H1 (cell line): ENCODE results near the gene CACNA1D. TPM values are rescaled to one million over a fixed set of nuclear protein-coding genes. Genes with fewer than 3 reads are reported as not detected.

Experiments used
- CTCF ChIA-PET: fragments of 300-600 bp; sonication (Branson Sonifier 250); formaldehyde crosslinking; loops from one replicate; lab custom pipeline; 2021; ENCODE audit not compliant: partially characterized antibody; lab: Charles Lee
- POLR2A ChIA-PET: fragments of 300-600 bp; sonication (Branson Sonifier 250); formaldehyde crosslinking; loops from one replicate; lab custom pipeline; 2021; ENCODE audit warnings: inconsistent platforms; ENCODE audit not compliant: partially characterized antibody; lab: Charles Lee
- DNase-seq, 2 experiments: peaks; one replicate each; pipeline versions ENCODE4 v3.0.0 to v3.0.0-alpha.2; 2010 to 2022; ENCODE audit warnings: low spot score in 2 of 2, low read depth in 1 of 2, mixed read lengths in 1 of 2
- FAIRE-seq: peaks from 2 replicates; lab custom pipeline; 2011; peaks lifted over from hg19 to GRCh38; lab: Jason Lieb, UNC
- H2AFZ ChIP-seq: 2 replicates; pipeline ENCODE4 v1.8.1; 2012; ENCODE audit warnings: low read length, inconsistent platforms
- H2AK5ac ChIP-seq: 2 replicates; pipeline ENCODE4 v1.6.1; 2013; ENCODE audit warnings: low read depth, low read length
- H2BK120ac ChIP-seq: replicated peaks from 2 replicates; pipeline ENCODE3; 2013; ENCODE audit warnings: low read depth, low read length, inconsistent platforms
- H2BK12ac ChIP-seq: 2 replicates; pipeline ENCODE4 v1.6.1; 2013; ENCODE audit warnings: low read depth, low read length
- H2BK15ac ChIP-seq: 2 replicates; pipeline ENCODE4 v1.6.1; 2013; ENCODE audit warnings: low read length
- H2BK20ac ChIP-seq: 2 replicates; pipeline ENCODE4 v1.6.1; 2013; ENCODE audit warnings: low read length
- H2BK5ac ChIP-seq: 2 replicates; pipeline ENCODE4 v1.6.1; 2013; ENCODE audit warnings: low read depth, low read length
- H3K14ac ChIP-seq: 2 replicates; pipeline ENCODE4 v1.6.1; 2013; ENCODE audit warnings: inconsistent platforms; ENCODE audit not compliant: insufficient read length
- H3K18ac ChIP-seq: 2 replicates; pipeline ENCODE4 v1.6.1; 2013; ENCODE audit warnings: low read length; ENCODE audit errors: extremely low read depth
- H3K23ac ChIP-seq: 2 replicates; pipeline ENCODE4 v1.6.1; 2013; ENCODE audit warnings: inconsistent platforms; ENCODE audit not compliant: insufficient read length
- H3K23me2 ChIP-seq: 2 replicates; pipeline ENCODE4 v1.6.1; 2013; ENCODE audit warnings: low read depth, low read length
- H3K27ac ChIP-seq: 2 replicates; pipeline ENCODE4 v1.6.1; 2011; ENCODE audit warnings: low read depth, low read length, inconsistent platforms
- H3K27me3 ChIP-seq, 4 experiments: replicated peaks in 1 of 4; 1 replicate in 1 of 4; 2 replicates in 3 of 4; pipeline versions ENCODE4 v1.6.1 to v1.8.1; 2011 to 2013; ENCODE audit warnings: low read length in 3 of 4, mild to moderate bottlenecking in 3 of 4, inconsistent platforms in 2 of 4, mixed read lengths in 2 of 4, moderate library complexity in 1 of 4; ENCODE audit not compliant: control insufficient read depth in 3 of 4, insufficient read depth in 3 of 4; ENCODE audit errors: extremely low read depth in 1 of 4
- H3K36me3 ChIP-seq, 4 experiments: 2 replicates each; pipeline versions ENCODE4 v1.6.1 to v1.8.1; 2011 to 2013; ENCODE audit warnings: mild to moderate bottlenecking in 4 of 4, low read length in 3 of 4, moderate library complexity in 2 of 4, control low read depth in 1 of 4, inconsistent platforms in 1 of 4; ENCODE audit not compliant: insufficient read depth in 4 of 4, control insufficient read depth in 2 of 4
- H3K4ac ChIP-seq: replicated peaks from 2 replicates; pipeline ENCODE3; 2013; ENCODE audit warnings: low read length, low read depth, mixed read lengths, inconsistent platforms; ENCODE audit not compliant: insufficient read length
- H3K4me1 ChIP-seq, 4 experiments: replicated peaks in 1 of 4; 1 replicate in 1 of 4; 2 replicates in 3 of 4; pipeline versions ENCODE4 v1.6.1 to v1.8.1; 2011 to 2013; ENCODE audit warnings: low read length in 3 of 4, inconsistent platforms in 2 of 4, mixed read lengths in 1 of 4; ENCODE audit not compliant: insufficient read depth in 4 of 4, control insufficient read depth in 3 of 4
- H3K4me2 ChIP-seq, 2 experiments: 2 replicates each; pipeline versions ENCODE4 v1.6.1 to v1.8.1; 2011 to 2013; ENCODE audit warnings: low read depth in 2 of 2, low read length in 2 of 2, control low read depth in 1 of 2, inconsistent platforms in 1 of 2, mild to moderate bottlenecking in 1 of 2; ENCODE audit not compliant: insufficient read depth in 1 of 2
- H3K4me3 ChIP-seq, 4 experiments: fragments of 200-600, 300-600 bp in 1 of 4; sonication (generic), shearing (Covaris generic), sonication (Bioruptor Twin) in 1 of 4; 2 replicates each; pipeline versions ENCODE4 v1.5.1 to v1.8.1; 2011 to 2016; ENCODE audit warnings: low read length in 4 of 4, low read depth in 3 of 4, control low read depth in 2 of 4, inconsistent platforms in 2 of 4, mild to moderate bottlenecking in 2 of 4, mixed read lengths in 1 of 4, moderate library complexity in 1 of 4; ENCODE audit not compliant: insufficient read depth in 2 of 4; ENCODE audit errors: extremely low read depth in 1 of 4
- H3K56ac ChIP-seq: replicated peaks from 2 replicates; pipeline ENCODE3; 2013; ENCODE audit warnings: low read depth, mild to moderate bottlenecking, mixed read lengths, low read length, inconsistent platforms; ENCODE audit not compliant: insufficient read length
- H3K79me1 ChIP-seq: 2 replicates; pipeline ENCODE4 v1.6.1; 2013; ENCODE audit warnings: low read depth, low read length, control low read depth
- H3K79me2 ChIP-seq, 2 experiments: 2 replicates each; pipeline versions ENCODE4 v1.6.1 to v1.8.1; 2012 to 2013; ENCODE audit warnings: low read length in 2 of 2, mild to moderate bottlenecking in 2 of 2, inconsistent platforms in 1 of 2; ENCODE audit not compliant: insufficient read depth in 2 of 2, control insufficient read depth in 1 of 2
- H3K9ac ChIP-seq, 4 experiments: replicated peaks in 1 of 4; 1 replicate in 1 of 4; 2 replicates in 3 of 4; pipeline versions ENCODE4 v1.6.1 to v1.8.1; 2011 to 2013; ENCODE audit warnings: low read depth in 3 of 4, low read length in 3 of 4, control low read depth in 2 of 4, mild to moderate bottlenecking in 2 of 4, moderate library complexity in 2 of 4, inconsistent platforms in 1 of 4; ENCODE audit errors: extremely low read depth in 1 of 4
- H3K9me3 ChIP-seq, 2 experiments: 2 replicates each; pipeline versions ENCODE4 v1.6.1 to v1.8.1; 2012 to 2013; ENCODE audit warnings: mild to moderate bottlenecking in 2 of 2, moderate library complexity in 2 of 2, control low read depth in 1 of 2, inconsistent platforms in 1 of 2, low read depth in 1 of 2, low read length in 1 of 2, mixed read lengths in 1 of 2; ENCODE audit not compliant: insufficient read depth in 2 of 2
- H4K20me1 ChIP-seq, 2 experiments: replicated peaks in 1 of 2; 2 replicates each; pipeline versions ENCODE3 to v1.8.1; 2011 to 2013; ENCODE audit warnings: inconsistent platforms in 2 of 2, low read length in 2 of 2, mild to moderate bottlenecking in 1 of 2; ENCODE audit not compliant: insufficient read depth in 2 of 2, control insufficient read depth in 1 of 2
- H4K5ac ChIP-seq: 2 replicates; pipeline ENCODE4 v1.6.1; 2013; ENCODE audit warnings: low read length, low read depth, mixed read lengths, inconsistent platforms; ENCODE audit not compliant: insufficient read length
- H4K8ac ChIP-seq: 2 replicates; pipeline ENCODE4 v1.8.0; 2013; ENCODE audit warnings: mild to moderate bottlenecking, moderate library complexity, low read length, inconsistent platforms; ENCODE audit not compliant: insufficient read depth; ENCODE audit errors: extremely low read depth
- H4K91ac ChIP-seq: replicated peaks from 2 replicates; pipeline ENCODE3; 2013; ENCODE audit warnings: low read length, mixed read lengths, inconsistent platforms; ENCODE audit not compliant: insufficient read length
- CEBPB ChIP-seq: IDR thresholded peaks from 2 replicates; pipeline ENCODE4 v1.6.1; 2012; ENCODE audit warnings: low read depth, low read length
- EGR1 ChIP-seq: IDR thresholded peaks from 2 replicates; pipeline ENCODE4 v1.6.1; 2011; ENCODE audit warnings: low read depth, low read length, borderline replicate concordance
- WGBS, 2 experiments: shearing (Covaris generic) in 1 of 2; methylation state at CpG; one replicate each; pipeline versions ENCODE4 v1.1.6 to v1.1.7; 2013 to 2015; ENCODE audit warnings: low lambda C conversion rate in 2 of 2, mixed read lengths in 2 of 2, inconsistent platforms in 1 of 2, low coverage in 1 of 2, missing lambda C conversion rate in 1 of 2; ENCODE audit not compliant: insufficient replicate concordance in 2 of 2, insufficient coverage in 1 of 2, insufficient read length in 1 of 2; ENCODE audit errors: extremely low coverage in 1 of 2, missing lambda C conversion rate in 1 of 2; 5-methylcytosine and 5-hydroxymethylcytosine counted together
- polyA plus RNA-seq, 7 experiments: library from polyadenylated mRNA; depleted of rRNA in 3 of 7; stranded (reverse) in 5 of 7; unstranded in 2 of 7; fragments of >200 nt in 5 of 7; fragments of 200-250 nt in 2 of 7; gene quantifications; 1 replicate in 5 of 7; 2 replicates in 1 of 7; 4 replicates in 1 of 7; pipeline versions ENCODE4 v1.2.1 to v1.2.3, GENCODE V29; 2011 to 2013; ENCODE audit warnings: missing spikeins in 2 of 7, mixed read lengths in 2 of 7
- total RNA-seq: library from RNA; stranded (reverse); fragmentation: NEBNext Ultra II Directional; extraction: Animal tissue kit (Norgen Biotek cat#: 25700); gene quantifications from 2 replicates; pipeline ENCODE4 v1.2.1, GENCODE V29; 2021

CACNA1D gene
- total and polyA plus RNA-seq, 2 of the 8 experiments (the other 6 are each of a cell fraction or from before 2014, with no cell fraction given) = 2.0 to 2.9 TPM

- no peak overlapping the region for H4K8ac ChIP-seq
- no peaks in the 10 kb centered on the region for H3K27me3 ChIP-seq
- no peak overlapping the region for H2BK5ac ChIP-seq
- no peak for DNase-seq
- no peak overlapping the region for H2BK120ac ChIP-seq
- H4K20me1 ChIP-seq = no peaks in the 10 kb centered on the region
- no peak overlapping the region for H3K9ac ChIP-seq
- no peak overlapping the region for H2AK5ac ChIP-seq
- H3K27ac ChIP-seq = no peak overlapping the region
- CTCF ChIA-PET = interaction anchor here (1.9 kb wide), 1 partner anchor 16 kb away, joined by 5 read pairs; no protein-coding TSS in a partner anchor
- TF ChIP-seq EGR1 (no peak), CEBPB (peak; percentile 34; the same call in 1 of the 2 replicates)
- TF ChIP-seq, all 59 proteins: peak for 1
- no peak overlapping the region for H3K23ac ChIP-seq
- no peak overlapping the region for H3K18ac ChIP-seq
- H3K4me3 ChIP-seq = no peak overlapping the region
- no peak overlapping the region for H3K56ac ChIP-seq
- H3K9me3 ChIP-seq = no peaks in the 10 kb centered on the region
- no peak overlapping the region for H2AFZ ChIP-seq
- H3K4me1 ChIP-seq = 0 out of 7 replicates have a peak, but pooled peaks cover 0 to 2% (median 0%) of the 10 kb centered on the region in 4 experiments
- no peaks in the 10 kb centered on the region for H3K36me3 ChIP-seq
- no peaks in the 10 kb centered on the region for H3K79me2 ChIP-seq
- FAIRE-seq = no peak
- POLR2A ChIA-PET = no interaction called here
- no peaks in the 10 kb centered on the region for H3K23me2 ChIP-seq
- H3K4ac ChIP-seq = no peak overlapping the region
- no peak overlapping the region for H4K91ac ChIP-seq
- no peak overlapping the region for H3K14ac ChIP-seq
- no peak overlapping the region for H2BK12ac ChIP-seq
- H4K5ac ChIP-seq = no peak overlapping the region
- H2BK20ac ChIP-seq = no peak overlapping the region
- H2BK15ac ChIP-seq = no peak overlapping the region
- 84% methylated on average over 6 of the region's 6 CpGs; no CpG with 5 or more reads in 1 of the 2 experiments for WGBS, 2 experiments
- no peak overlapping the region for H3K4me2 ChIP-seq
- no peaks in the 10 kb centered on the region for H3K79me1 ChIP-seq
Observed at GRCh38 chr3:53518495-53518981, 24.1 kb downstream of the CACNA1D start.
